OCI-LY1 (cell line): Measurements from ENCODE around the gene FBXO30.

Experiments used
- EZH2 ChIP-seq: fragments of 200-600 bp; sonication (generic), shearing (Covaris generic); IDR thresholded peaks from 2 replicates; pipeline ENCODE4 v1.8.0; 2017; ENCODE audit warnings: borderline replicate concordance, mixed run types, mild to moderate bottlenecking, antibody characterized with exemption, low read length, moderate library complexity, mixed read lengths
- TF ChIP-seq, protein P1 (sequence below): fragments of 200-600 bp; sonication (generic), shearing (Covaris generic); IDR thresholded peaks from 2 replicates; pipeline ENCODE4 v1.5.1; 2017; ENCODE audit warnings: mild to moderate bottlenecking, antibody characterized with exemption, low read length, moderate library complexity, mixed read lengths

GRCh38 chr6:145745861-145746260, 68.7 kb downstream of the FBXO30 start:
- TF ChIP-seq, protein P1, sequence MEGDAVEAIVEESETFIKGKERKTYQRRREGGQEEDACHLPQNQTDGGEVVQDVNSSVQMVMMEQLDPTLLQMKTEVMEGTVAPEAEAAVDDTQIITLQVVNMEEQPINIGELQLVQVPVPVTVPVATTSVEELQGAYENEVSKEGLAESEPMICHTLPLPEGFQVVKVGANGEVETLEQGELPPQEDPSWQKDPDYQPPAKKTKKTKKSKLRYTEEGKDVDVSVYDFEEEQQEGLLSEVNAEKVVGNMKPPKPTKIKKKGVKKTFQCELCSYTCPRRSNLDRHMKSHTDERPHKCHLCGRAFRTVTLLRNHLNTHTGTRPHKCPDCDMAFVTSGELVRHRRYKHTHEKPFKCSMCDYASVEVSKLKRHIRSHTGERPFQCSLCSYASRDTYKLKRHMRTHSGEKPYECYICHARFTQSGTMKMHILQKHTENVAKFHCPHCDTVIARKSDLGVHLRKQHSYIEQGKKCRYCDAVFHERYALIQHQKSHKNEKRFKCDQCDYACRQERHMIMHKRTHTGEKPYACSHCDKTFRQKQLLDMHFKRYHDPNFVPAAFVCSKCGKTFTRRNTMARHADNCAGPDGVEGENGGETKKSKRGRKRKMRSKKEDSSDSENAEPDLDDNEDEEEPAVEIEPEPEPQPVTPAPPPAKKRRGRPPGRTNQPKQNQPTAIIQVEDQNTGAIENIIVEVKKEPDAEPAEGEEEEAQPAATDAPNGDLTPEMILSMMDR: no peak
- TF ChIP-seq EZH2: no peak
